ENCODE data around the gene ABCB6. TPM values are rescaled to one million over a fixed set of nuclear protein-coding genes. Genes with fewer than 3 reads are reported as not detected.

Gene ABCB6
- total RNA-seq, 1 experiment from 2014 or later, result 68.6 TPM

GRCh38 chr2:219218217-219218731 is 484 bp downstream of the ABCB6 start:
- Mint-ChIP-seq H3K36me3 (ENCODE audit: insufficient read depth, unreplicated experiment) (peaks cover 35% of the 10 kb centered on the region), H3K9me3 (ENCODE audit: unreplicated experiment) (no peaks in the 10 kb centered on the region), H3K27ac (ENCODE audit: unreplicated experiment) (peak overlapping the region; percentile 95), H3K27me3 (ENCODE audit: insufficient read depth, unreplicated experiment) (no peaks in the 10 kb centered on the region), H3K4me3 (ENCODE audit: unreplicated experiment) (peak overlapping the region; percentile 96), H3K4me1 (ENCODE audit: low read depth, unreplicated experiment) (no peaks in the 10 kb centered on the region)
- intact Hi-C loops (cut with micrococcal nuclease; ENCODE audit: unreplicated experiment), result loop anchor here (1.0 to 5.0 kb wide), 6 partner anchors 11 to 169 kb away; partner anchors contain the start of genes DNAJB2, DNPEP and NHEJ1
- Histone ChIP-seq H3K4me3 (ENCODE audit: low read depth, low read length) (peak overlapping the region; percentile 89), H3K4me1 (peaks cover 18% of the 10 kb centered on the region), H3K27me3 (replicated peaks; ENCODE audit: control insufficient read depth, insufficient read depth, low read length) (no peaks in the 10 kb centered on the region), H3K9me3 (no peaks in the 10 kb centered on the region), H3K36me3 (ENCODE audit: control insufficient read depth, insufficient read depth, low read length) (peaks cover 3% of the 10 kb centered on the region)
- CTCF ChIA-PET, result interaction anchor here (1.1 to 2.5 kb wide), 6 partner anchors 31 to 189 kb away, joined by 3 to 18 read pairs (median 5); partner anchors contain the start of gene DNAJB2
- TSS peak; percentile 9 for BruUV-seq (replicated peaks)
- peak; percentile 63 to 71 for DNase-seq
- no peak for TF ChIP-seq CTCF (IDR thresholded peaks at IDR 0.05; ENCODE audit: insufficient read depth in 1 of 2, low read depth in 1 of 2, low read length in 1 of 2, severe bottlenecking in 1 of 2, unreplicated experiment in 1 of 2)
- POLR2A ChIA-PET, result interaction anchor here (0.6 to 3.0 kb wide), 9 partner anchors 11 to 216 kb away, joined by 5 to 27 read pairs (median 7); partner anchors contain the start of genes ANKZF1, ATG9A, CNPPD1 and GLB1L

GRCh38 chr2:219216535-219216915 is 2.2 kb downstream of the ABCB6 start:
- no peaks in the 10 kb centered on the region for H3K27me3 Mint-ChIP-seq (ENCODE audit: insufficient read depth, unreplicated experiment)
- no peak for DNase-seq
- H3K27me3 ChIP-seq (replicated peaks; ENCODE audit: control insufficient read depth, insufficient read depth, low read length), result no peaks in the 10 kb centered on the region
- intact Hi-C loops (cut with micrococcal nuclease; ENCODE audit: unreplicated experiment), result loop anchor here (5.0 kb wide), 1 partner anchor 171 kb away; the partner anchor contains the start of gene DNPEP
- CTCF ChIA-PET, result interaction anchor here (0.6 to 2.0 kb wide), 3 partner anchors 10 to 62 kb away, joined by 3 to 8 read pairs (median 8); partner anchors contain the start of genes DNAJB2 and ZFAND2B
- no peaks in the 10 kb centered on the region for H3K9me3 Mint-ChIP-seq (ENCODE audit: unreplicated experiment)
- no peaks in the 10 kb centered on the region for H3K9me3 ChIP-seq
- H3K4me1 Mint-ChIP-seq (ENCODE audit: low read depth, unreplicated experiment), result no peaks in the 10 kb centered on the region
- H3K4me1 ChIP-seq, result peaks cover 18% of the 10 kb centered on the region
- TF ChIP-seq CTCF (IDR thresholded peaks at IDR 0.05; ENCODE audit: insufficient read depth in 1 of 2, low read depth in 1 of 2, low read length in 1 of 2, severe bottlenecking in 1 of 2, unreplicated experiment in 1 of 2), result no peak
- H3K36me3 ChIP-seq (ENCODE audit: control insufficient read depth, insufficient read depth, low read length), result peaks cover 7% of the 10 kb centered on the region
- POLR2A ChIA-PET, result interaction anchor here (2.6 kb wide), 1 partner anchor 9 kb away, joined by 29 read pairs; the partner anchor contains the start of gene ZFAND2B
- no peak overlapping the region for H3K4me3 ChIP-seq (ENCODE audit: low read depth, low read length)
- H3K36me3 Mint-ChIP-seq (ENCODE audit: insufficient read depth, unreplicated experiment), result peaks cover 49% of the 10 kb centered on the region
- peak overlapping the region; percentile 95 for H3K27ac Mint-ChIP-seq (ENCODE audit: unreplicated experiment)
- H3K4me3 Mint-ChIP-seq (ENCODE audit: unreplicated experiment), result peak overlapping the region; percentile 58
- BruUV-seq (replicated peaks), result no TSS peak

GRCh38 chr2:219215871-219216534 is 2.8 kb downstream of the ABCB6 start:
- intact Hi-C loops (cut with micrococcal nuclease; ENCODE audit: unreplicated experiment), result loop anchor here (5.0 kb wide), 1 partner anchor 171 kb away; the partner anchor contains the start of gene DNPEP
- Mint-ChIP-seq H3K4me1 (ENCODE audit: low read depth, unreplicated experiment) (no peaks in the 10 kb centered on the region), H3K9me3 (ENCODE audit: unreplicated experiment) (no peaks in the 10 kb centered on the region), H3K27me3 (ENCODE audit: insufficient read depth, unreplicated experiment) (no peaks in the 10 kb centered on the region), H3K27ac (ENCODE audit: unreplicated experiment) (peak overlapping the region; percentile 95), H3K4me3 (ENCODE audit: unreplicated experiment) (no peak overlapping the region), H3K36me3 (ENCODE audit: insufficient read depth, unreplicated experiment) (peaks cover 54% of the 10 kb centered on the region)
- no peak for TF ChIP-seq CTCF (IDR thresholded peaks at IDR 0.05; ENCODE audit: insufficient read depth in 1 of 2, low read depth in 1 of 2, low read length in 1 of 2, severe bottlenecking in 1 of 2, unreplicated experiment in 1 of 2)
- no peaks in the 10 kb centered on the region for H3K27me3 ChIP-seq (replicated peaks; ENCODE audit: control insufficient read depth, insufficient read depth, low read length)
- H3K4me1 ChIP-seq, result peaks cover 18% of the 10 kb centered on the region
- ChIA-PET CTCF (interaction anchor here (0.6 kb wide), 1 partner anchor 45 kb away, joined by 3 read pairs; no protein-coding TSS in a partner anchor), POLR2A (interaction anchor here (2.6 kb wide), 1 partner anchor 9 kb away, joined by 29 read pairs; the partner anchor contains the start of gene ZFAND2B)
- BruUV-seq (replicated peaks), result no TSS peak
- DNase-seq, result no peak
- no peak overlapping the region for H3K4me3 ChIP-seq (ENCODE audit: low read depth, low read length)
- peaks cover 9% of the 10 kb centered on the region for H3K36me3 ChIP-seq (ENCODE audit: control insufficient read depth, insufficient read depth, low read length)
- H3K9me3 ChIP-seq, result no peaks in the 10 kb centered on the region

All from Caco-2 (cell line).